K562 (cell line): Measurements from ENCODE around the gene ARHGAP4. TPM values are rescaled to one million over a fixed set of nuclear protein-coding genes. Genes with fewer than 3 reads are reported as not detected.

Experiments
- CCNT2 ChIP-seq: IDR thresholded peaks from 2 replicates; pipeline ENCODE4 v1.6.1; 2011; ENCODE audit warnings: borderline replicate concordance, low read depth, mild to moderate bottlenecking, moderate library complexity, mixed read lengths, low read length; ENCODE audit not compliant: insufficient read length; ENCODE audit errors: extremely low read depth
- CLOCK ChIP-seq: fragments of 250-450 bp; sonication (Bioruptor Pico); IDR thresholded peaks from 2 replicates; pipeline ENCODE4 v1.4.0; 2020; ENCODE audit warnings: mild to moderate bottlenecking, moderate library complexity, borderline replicate concordance
- CREM ChIP-seq: IDR thresholded peaks from 2 replicates; pipeline ENCODE4 v1.6.1; 2014; ENCODE audit warnings: antibody characterized with exemption, low read depth
- CXXC5 ChIP-seq: fragments of 250-450 bp; sonication (Bioruptor Pico); IDR thresholded peaks from 2 replicates; pipeline ENCODE4 v1.8.0; 2022; ENCODE audit warnings: inconsistent platforms, mild to moderate bottlenecking, moderate library complexity
- DPF2 ChIP-seq: fragments of 450-650 bp; IDR thresholded peaks from 2 replicates; pipeline ENCODE4 v1.6.1; 2016
- ELF2 ChIP-seq: fragments of 250-450 bp; sonication (Bioruptor Pico); IDR thresholded peaks from 2 replicates; pipeline ENCODE4 v1.5.0; 2021; ENCODE audit warnings: mild to moderate bottlenecking
- ELF4 ChIP-seq: fragments of 450-650 bp; formaldehyde crosslinking; IDR thresholded peaks from 2 replicates; pipeline ENCODE4 v1.4.0; 2022; ENCODE audit warnings: missing genetic modification characterization
- FOXA1 ChIP-seq: fragments of 450-650 bp; IDR thresholded peaks from 2 replicates; pipeline ENCODE4 v1.6.1; 2016; ENCODE audit warnings: mild to moderate bottlenecking, borderline replicate concordance
- GABPB1 ChIP-seq: sonication (generic); formaldehyde crosslinking; IDR thresholded peaks from 2 replicates; pipeline ENCODE4 v1.8.0; 2022; ENCODE audit warnings: mild to moderate bottlenecking, missing genetic modification reagents
- HLTF ChIP-seq: fragments of 450-650 bp; IDR thresholded peaks from 2 replicates; pipeline ENCODE4 v1.6.1; 2016
- NONO ChIP-seq, 2 experiments: fragments of 200-400 bp in 1 of 2; fragments of 450-650 bp in 1 of 2; formaldehyde crosslinking in 1 of 2; IDR thresholded peaks; 2 replicates each; pipeline ENCODE4 v1.6.1; 2017; ENCODE audit warnings: low read depth in 2 of 2, mild to moderate bottlenecking in 2 of 2, moderate library complexity in 2 of 2, low read length in 1 of 2
- RCOR1 ChIP-seq, 2 experiments: IDR thresholded peaks; 2 replicates each; pipeline ENCODE4 v1.6.1; 2012; ENCODE audit warnings: low read depth in 2 of 2, low read length in 2 of 2, borderline replicate concordance in 1 of 2, improper control_type of control experiment in 1 of 2
- RREB1 ChIP-seq: fragments of 250-450 bp; sonication (Bioruptor Pico); IDR thresholded peaks from 2 replicates; pipeline ENCODE4 v1.4.0; 2020
- SETDB1 ChIP-seq: IDR thresholded peaks from one replicate; pipeline ENCODE4 v1.6.1; 2012; ENCODE audit warnings: low read length, control low read depth, inconsistent platforms
- SMAD3 ChIP-seq: fragments of 450-650 bp; formaldehyde crosslinking; conservative IDR thresholded peaks from 2 replicates; pipeline ENCODE4 v1.4.0; 2020; ENCODE audit warnings: mild to moderate bottlenecking
- TRIM24 ChIP-seq, 2 experiments: fragments of 450-650 bp; IDR thresholded peaks; 2 replicates each; pipeline ENCODE4 v1.6.1; 2016
- ZC3H8 ChIP-seq: fragments of 450-650 bp; IDR thresholded peaks from 2 replicates; pipeline ENCODE4 v1.6.1; 2017
- ZEB2 ChIP-seq: fragments of 450-650 bp; IDR thresholded peaks from 2 replicates; pipeline ENCODE4 v1.6.1; 2016
- ZNF12 ChIP-seq: sonication (generic); formaldehyde crosslinking; IDR thresholded peaks from 2 replicates; pipeline ENCODE4 v1.4.0; 2020; ENCODE audit warnings: mild to moderate bottlenecking, missing genetic modification reagents
- ZNF77 ChIP-seq: fragments of 250-450 bp; sonication (Bioruptor Pico); IDR thresholded peaks from 2 replicates; pipeline ENCODE4 v1.5.0; 2020
- ZZZ3 ChIP-seq: fragments of 450-650 bp; IDR thresholded peaks from 2 replicates; pipeline ENCODE4 v1.6.1; 2016; ENCODE audit warnings: antibody characterized with exemption, mild to moderate bottlenecking, moderate library complexity
- polyA plus RNA-seq, 8 experiments: library from polyadenylated mRNA; depleted of rRNA in 4 of 8; stranded (reverse) in 5 of 8; unstranded in 3 of 8; fragments of >200 nt; fragmentation: Nextera tagmentation in 2 of 8; fragmentation: Illumina TruSeq in 1 of 8; extraction: Ambion mirVana in 2 of 8; extraction: Trizol in 1 of 8; gene quantifications; 2 replicates each; pipeline versions ENCODE4 v1.2.1 to v1.2.3, GENCODE V29; 2011 to 2014; ENCODE audit warnings: inconsistent platforms in 1 of 8, missing spikeins in 1 of 8
- total RNA-seq, 7 experiments: library from RNA; depleted of rRNA in 6 of 7; stranded (reverse); fragments of >200 nt in 6 of 7; fragmentation: Illumina TruSeq in 2 of 7; extraction: Trizol in 2 of 7; gene quantifications; 2 replicates each; pipeline versions ENCODE4 v1.2.1 to v1.2.3, GENCODE V29; 2011 to 2021; ENCODE audit warnings: low replicate concordance in 1 of 7

ARHGAP4 gene
- total and polyA plus RNA-seq, 9 of the 15 experiments (the other 6 are each of a cell fraction or from before 2014, with no cell fraction given), result 0.30 to 81.8 (median 13.5) TPM

- no peak for TF ChIP-seq CLOCK (CRISPR knock-in tag)
- peak; percentile 11 for TF ChIP-seq CCNT2
- TF ChIP-seq GABPB1 (CRISPR knock-in tag), result peak; percentile 31; the same call in 1 of the 2 replicates
- TF ChIP-seq DPF2, result 0 out of 2 replicates have a peak, but pooled peaks have one; percentile 21
- TF ChIP-seq ZEB2, result no peak
- no peak for TF ChIP-seq ZC3H8
- no peak for TF ChIP-seq FOXA1
- TF ChIP-seq CXXC5 (CRISPR knock-in tag), result no peak; the same call in 1 of the 2 replicates
- no peak for TF ChIP-seq SMAD3 (CRISPR knock-in tag)
- TF ChIP-seq ZNF77 (CRISPR knock-in tag), result no peak
- TF ChIP-seq RCOR1 (IDR thresholded peaks at IDR 0.05; ENCODE audit: borderline replicate concordance in 1 of 2, low read depth in 2 of 2, low read length in 2 of 2), result peak in 1 of 2 experiments; percentile 69; a peak in 1 of 4 replicates
- peak; percentile 90 for TF ChIP-seq ELF4 (CRISPR knock-in tag)
- TF ChIP-seq TRIM24 (IDR thresholded peaks at IDR 0.05), result no peak
- TF ChIP-seq ZZZ3, result no peak
- no peak for TF ChIP-seq ELF2
- no peak for TF ChIP-seq RREB1
- TF ChIP-seq CREM, result peak; percentile 20; the same call in 1 of the 2 replicates
- no peak for TF ChIP-seq ZNF12 (CRISPR knock-in tag)
- TF ChIP-seq HLTF, result no peak
- no peak for TF ChIP-seq SETDB1
- 0 out of 4 replicates have a peak, but pooled peaks of 1 of the 2 experiments have one; percentile 17 for TF ChIP-seq NONO (IDR thresholded peaks at IDR 0.05; ENCODE audit: low read depth in 2 of 2, low read length in 1 of 2)
Observed at GRCh38 chrX:153900831-153901752, 25.0 kb downstream of the ARHGAP4 start (continued).
